Measurements from ENCODE around the gene RHO. TPM values are rescaled to one million over a fixed set of nuclear protein-coding genes. Genes with fewer than 3 reads are reported as not detected.

RHO gene
- polyA plus RNA-seq, 1 donor (not counting 4 experiments of a cell fraction or from before 2014, with no cell fraction given) = not detected

DNA sequence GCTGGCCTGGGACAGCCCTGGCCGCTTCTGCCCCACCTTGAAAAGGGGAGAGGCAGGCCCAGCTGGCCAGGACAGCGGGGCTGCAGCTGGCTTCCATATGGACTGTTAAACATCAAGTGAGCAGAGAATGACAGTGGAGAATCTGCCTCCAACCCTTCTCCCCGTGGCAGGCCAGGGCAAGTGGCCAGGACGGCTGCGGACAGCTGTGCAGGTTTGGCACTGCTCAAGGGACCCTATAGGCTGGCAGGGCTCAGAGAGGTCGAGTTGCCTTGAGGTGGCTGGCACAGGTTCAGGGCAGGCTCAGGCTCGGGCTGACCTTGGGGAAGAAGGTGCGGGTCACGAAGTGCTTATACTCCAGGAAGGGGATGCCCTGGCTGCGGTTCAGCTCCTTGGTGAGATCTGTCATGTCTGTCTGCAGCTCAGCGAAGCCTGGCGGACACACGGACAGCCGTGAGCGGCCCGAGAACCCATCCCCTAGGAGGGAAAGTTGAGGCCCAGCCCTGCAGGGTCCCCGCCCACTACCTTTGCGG lies 38.8 kb downstream of the RHO start:
- DNase-seq (ENCODE audit: low read depth, low spot score) (no peak), FAIRE-seq (no peak)
- Histone ChIP-seq H3K9ac (ENCODE audit: control insufficient read depth, extremely low read depth, insufficient read depth, low read length) (no peak overlapping the region), H3K4me3 (ENCODE audit: control insufficient read depth in 2 of 3, extremely low read depth in 1 of 3, insufficient read depth in 2 of 3, low read depth in 1 of 3, low read length in 3 of 3) (no peak overlapping the region), H3K4me1 (ENCODE audit: control insufficient read depth, extremely low read depth, insufficient read depth, low read length) (no peaks in the 10 kb centered on the region), H3K27ac (ENCODE audit: control insufficient read depth, insufficient read depth, low read length) (no peak overlapping the region), H3K27me3 (ENCODE audit: control insufficient read depth, extremely low read depth, insufficient read depth, low read length) (peaks cover 6% of the 10 kb centered on the region), H3K36me3 (ENCODE audit: control insufficient read depth in 2 of 2, extremely low read depth in 1 of 2, insufficient read depth in 2 of 2, low read length in 2 of 2) (no peaks in the 10 kb centered on the region), H3K79me2 (ENCODE audit: control insufficient read depth, insufficient read depth, low read length) (no peaks in the 10 kb centered on the region), H2AFZ (ENCODE audit: control insufficient read depth, low read length) (no peak overlapping the region), H3K9me3 (ENCODE audit: control insufficient read depth, low read depth, low read length) (no peaks in the 10 kb centered on the region), H4K20me1 (ENCODE audit: control insufficient read depth, extremely low read depth, insufficient read depth, low read length) (no peaks in the 10 kb centered on the region), H3K4me2 (ENCODE audit: control insufficient read depth, extremely low read depth, insufficient read depth, low read depth, low read length) (no peak overlapping the region), H3K9me1 (ENCODE audit: control insufficient read depth, extremely low read depth, insufficient read depth, low read length) (no peaks in the 10 kb centered on the region)
- TF ChIP-seq EZH2 (IDR thresholded peaks at IDR 0.05; ENCODE audit: low read length) = no peak
- TF ChIP-seq, protein P1, sequence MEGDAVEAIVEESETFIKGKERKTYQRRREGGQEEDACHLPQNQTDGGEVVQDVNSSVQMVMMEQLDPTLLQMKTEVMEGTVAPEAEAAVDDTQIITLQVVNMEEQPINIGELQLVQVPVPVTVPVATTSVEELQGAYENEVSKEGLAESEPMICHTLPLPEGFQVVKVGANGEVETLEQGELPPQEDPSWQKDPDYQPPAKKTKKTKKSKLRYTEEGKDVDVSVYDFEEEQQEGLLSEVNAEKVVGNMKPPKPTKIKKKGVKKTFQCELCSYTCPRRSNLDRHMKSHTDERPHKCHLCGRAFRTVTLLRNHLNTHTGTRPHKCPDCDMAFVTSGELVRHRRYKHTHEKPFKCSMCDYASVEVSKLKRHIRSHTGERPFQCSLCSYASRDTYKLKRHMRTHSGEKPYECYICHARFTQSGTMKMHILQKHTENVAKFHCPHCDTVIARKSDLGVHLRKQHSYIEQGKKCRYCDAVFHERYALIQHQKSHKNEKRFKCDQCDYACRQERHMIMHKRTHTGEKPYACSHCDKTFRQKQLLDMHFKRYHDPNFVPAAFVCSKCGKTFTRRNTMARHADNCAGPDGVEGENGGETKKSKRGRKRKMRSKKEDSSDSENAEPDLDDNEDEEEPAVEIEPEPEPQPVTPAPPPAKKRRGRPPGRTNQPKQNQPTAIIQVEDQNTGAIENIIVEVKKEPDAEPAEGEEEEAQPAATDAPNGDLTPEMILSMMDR (optimal IDR thresholded peaks at IDR 0.05 in 1 of 3, IDR thresholded peaks at IDR 0.05 in 1 of 3, conservative IDR thresholded peaks at IDR 0.05 in 1 of 3; ENCODE audit: extremely low read depth in 1 of 3, insufficient read depth in 2 of 3, low read length in 3 of 3) = no peak
- dilution Hi-C loops (cut with MboI; ENCODE audit: extremely low pct_ligation_motif_present, low sequenced_read_pairs) = no loop called here

DNA sequence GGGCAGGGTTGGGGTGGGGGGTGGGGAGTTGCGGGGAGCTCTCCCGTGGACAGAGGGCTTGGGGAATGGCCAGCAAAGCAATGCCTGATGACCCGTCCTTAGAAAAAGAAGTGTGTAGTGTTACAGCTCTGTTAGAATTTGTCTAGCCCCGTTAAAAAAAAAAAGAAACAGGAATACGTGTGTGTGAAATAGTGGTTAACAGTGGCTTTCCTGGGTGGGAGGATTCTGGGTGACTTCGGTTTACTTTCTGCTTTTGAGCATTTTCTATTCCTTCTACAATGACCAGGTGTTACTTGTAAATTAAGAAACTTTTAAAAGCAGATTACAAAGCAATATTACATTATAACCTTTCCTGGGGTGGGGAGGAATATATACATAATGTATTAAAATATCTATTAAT lies 39.5 kb downstream of the RHO start:
- Histone ChIP-seq H3K36me3 (ENCODE audit: control insufficient read depth in 2 of 2, extremely low read depth in 1 of 2, insufficient read depth in 2 of 2, low read length in 2 of 2) (no peaks in the 10 kb centered on the region), H3K27me3 (ENCODE audit: control insufficient read depth, extremely low read depth, insufficient read depth, low read length) (peaks cover 6% of the 10 kb centered on the region), H3K4me1 (ENCODE audit: control insufficient read depth, extremely low read depth, insufficient read depth, low read length) (no peaks in the 10 kb centered on the region), H4K20me1 (ENCODE audit: control insufficient read depth, extremely low read depth, insufficient read depth, low read length) (no peaks in the 10 kb centered on the region), H3K4me2 (ENCODE audit: control insufficient read depth, extremely low read depth, insufficient read depth, low read depth, low read length) (no peak overlapping the region), H3K79me2 (ENCODE audit: control insufficient read depth, insufficient read depth, low read length) (no peaks in the 10 kb centered on the region), H3K9me3 (ENCODE audit: control insufficient read depth, low read depth, low read length) (no peaks in the 10 kb centered on the region), H3K9me1 (ENCODE audit: control insufficient read depth, extremely low read depth, insufficient read depth, low read length) (no peaks in the 10 kb centered on the region), H2AFZ (ENCODE audit: control insufficient read depth, low read length) (no peak overlapping the region), H3K4me3 (ENCODE audit: control insufficient read depth in 2 of 3, extremely low read depth in 1 of 3, insufficient read depth in 2 of 3, low read depth in 1 of 3, low read length in 3 of 3) (no peak overlapping the region), H3K9ac (ENCODE audit: control insufficient read depth, extremely low read depth, insufficient read depth, low read length) (no peak overlapping the region), H3K27ac (ENCODE audit: control insufficient read depth, insufficient read depth, low read length) (no peak overlapping the region)
- dilution Hi-C loops (cut with MboI; ENCODE audit: extremely low pct_ligation_motif_present, low sequenced_read_pairs) = no loop called here
- DNase-seq (ENCODE audit: low read depth, low spot score) (no peak), FAIRE-seq (no peak)
- TF ChIP-seq, protein P1 (optimal IDR thresholded peaks at IDR 0.05 in 1 of 3, IDR thresholded peaks at IDR 0.05 in 1 of 3, conservative IDR thresholded peaks at IDR 0.05 in 1 of 3; ENCODE audit: extremely low read depth in 1 of 3, insufficient read depth in 2 of 3, low read length in 3 of 3) = no peak
- TF ChIP-seq EZH2 (IDR thresholded peaks at IDR 0.05; ENCODE audit: low read length) = no peak
